ENCODE data around the gene GAREM1. TPM values are rescaled to one million over a fixed set of nuclear protein-coding genes. Genes with fewer than 3 reads are reported as not detected.

Gene GAREM1
- total RNA-seq, 2 donors from 2014 or later, result 15.3 to 20.1 TPM

- no peaks in the 10 kb centered on the region for H3K9me3 ChIP-seq
- no peak for DNase-seq
- H3K4me1 ChIP-seq, result no peaks in the 10 kb centered on the region
- no peak for TF ChIP-seq CTCF (IDR thresholded peaks at IDR 0.05)
- no peaks in the 10 kb centered on the region for H3K36me3 ChIP-seq
- H3K27ac ChIP-seq, result no peak overlapping the region
- intact Hi-C loops (cut with DNase I), result no loop called here
- H3K4me3 ChIP-seq, result no peak overlapping the region
- no peaks in the 10 kb centered on the region for H3K27me3 ChIP-seq
- no peak overlapping the region for H3K9ac ChIP-seq (ENCODE audit: low read depth in 2 of 2, low read length in 2 of 2)
These were observed 221.3 kb downstream of the GAREM1 start for GRCh38 chr18:32249147-32249929.

- TF ChIP-seq CTCF (IDR thresholded peaks at IDR 0.05), result no peak
- DNase-seq, result no peak
- no peak overlapping the region for H3K4me3 ChIP-seq
- no peaks in the 10 kb centered on the region for H3K4me1 ChIP-seq
- H3K36me3 ChIP-seq, result no peaks in the 10 kb centered on the region
- no peaks in the 10 kb centered on the region for H3K27me3 ChIP-seq
- H3K9ac ChIP-seq (ENCODE audit: low read depth in 2 of 2, low read length in 2 of 2), result no peak overlapping the region
- intact Hi-C loops (cut with DNase I), result no loop called here
- no peak overlapping the region for H3K27ac ChIP-seq
- H3K9me3 ChIP-seq, result no peaks in the 10 kb centered on the region
These were observed 225.8 kb downstream of the GAREM1 start for GRCh38 chr18:32244881-32245280.

GRCh38 chr18:32243358-32243757 lies 227.3 kb downstream of the GAREM1 start:
- Histone ChIP-seq H3K9me3 (no peaks in the 10 kb centered on the region), H3K4me3 (no peak overlapping the region), H3K27ac (no peak overlapping the region), H3K4me1 (no peaks in the 10 kb centered on the region), H3K36me3 (no peaks in the 10 kb centered on the region), H3K9ac (ENCODE audit: low read depth in 2 of 2, low read length in 2 of 2) (no peak overlapping the region), H3K27me3 (no peaks in the 10 kb centered on the region)
- intact Hi-C loops (cut with DNase I), result no loop called here
- no peak for DNase-seq
- TF ChIP-seq CTCF (IDR thresholded peaks at IDR 0.05), result no peak

GRCh38 chr18:32242395-32242794 lies 228.3 kb downstream of the GAREM1 start:
- DNase-seq, result no peak

GRCh38 chr18:32238635-32239268 lies 231.9 kb downstream of the GAREM1 start:
- TF ChIP-seq CTCF (IDR thresholded peaks at IDR 0.05), result no peak
- H3K4me1 ChIP-seq, result no peaks in the 10 kb centered on the region
- no peaks in the 10 kb centered on the region for H3K36me3 ChIP-seq
- H3K9ac ChIP-seq (ENCODE audit: low read depth in 2 of 2, low read length in 2 of 2), result no peak overlapping the region
- intact Hi-C loops (cut with DNase I), result no loop called here
- no peaks in the 10 kb centered on the region for H3K9me3 ChIP-seq
- no peaks in the 10 kb centered on the region for H3K27me3 ChIP-seq
- no peak overlapping the region for H3K4me3 ChIP-seq
- DNase-seq, result no peak
- no peak overlapping the region for H3K27ac ChIP-seq

More at GRCh38 chr18:32242395-32242794, 228.3 kb downstream of the GAREM1 start:
- no peaks in the 10 kb centered on the region for H3K9me3 ChIP-seq
- no peaks in the 10 kb centered on the region for H3K4me1 ChIP-seq
- H3K36me3 ChIP-seq, result no peaks in the 10 kb centered on the region
- H3K27me3 ChIP-seq, result no peaks in the 10 kb centered on the region
- H3K27ac ChIP-seq, result no peak overlapping the region
- H3K4me3 ChIP-seq, result no peak overlapping the region
- intact Hi-C loops (cut with DNase I), result no loop called here
- no peak for TF ChIP-seq CTCF (IDR thresholded peaks at IDR 0.05)
- no peak overlapping the region for H3K9ac ChIP-seq (ENCODE audit: low read depth in 2 of 2, low read length in 2 of 2)
